Fibroblast of peridontal ligament (primary cell): ENCODE measurements around the gene ZMYND19.
"Not testable (repeated sequence)": the region's sequence is repeated elsewhere in the genome, so short reads cannot be mapped to it uniquely, and the experiment has no call there.

ENCODE experiments used
- DNase-seq: peaks from one replicate; pipeline ENCODE4 v3.0.0-alpha.2; 2010; ENCODE audit errors: extremely low read depth

ZMYND19 gene

GRCh38 chr9:137614631-137615386 is 24.5 kb upstream of the ZMYND19 start:
- no peak for DNase-seq

DNA sequence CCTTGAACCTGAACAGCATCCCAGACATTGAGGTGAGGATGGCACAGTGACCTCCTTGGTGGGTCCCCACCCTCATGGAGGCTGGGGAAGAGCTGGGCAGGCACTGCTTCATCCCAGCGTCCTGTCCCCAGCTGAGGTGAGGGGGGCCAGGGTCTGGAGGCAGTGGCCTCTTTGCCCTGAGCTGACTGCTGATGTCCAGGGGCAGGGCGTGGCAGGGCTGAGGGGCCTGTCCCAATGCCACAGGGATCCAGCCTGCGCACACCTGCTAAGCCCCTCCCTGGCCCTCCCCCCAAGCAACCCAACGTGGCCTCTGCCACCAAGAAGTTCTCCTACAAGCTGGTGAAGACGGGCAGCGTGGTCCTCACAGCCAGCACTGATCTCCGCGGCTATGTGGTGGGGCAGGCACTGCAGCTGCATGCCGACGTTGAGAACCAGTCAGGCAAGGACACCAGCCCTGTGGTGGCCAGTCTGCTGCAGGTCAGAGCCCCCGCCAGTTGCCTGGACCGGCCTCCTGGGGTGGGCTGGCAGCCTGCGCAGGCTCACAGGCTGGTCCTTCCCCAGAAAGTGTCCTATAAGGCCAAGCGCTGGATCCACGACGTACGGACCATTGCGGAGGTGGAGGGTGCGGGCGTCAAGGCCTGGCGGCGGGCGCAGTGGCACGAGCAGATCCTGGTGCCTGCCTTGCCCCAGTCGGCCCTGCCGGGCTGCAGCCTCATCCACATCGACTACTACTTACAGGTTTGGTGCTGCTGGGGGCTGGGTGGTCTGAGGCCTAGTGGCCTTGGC is 23.6 kb upstream of the ZMYND19 start:
- DNase-seq = no peak

DNA sequence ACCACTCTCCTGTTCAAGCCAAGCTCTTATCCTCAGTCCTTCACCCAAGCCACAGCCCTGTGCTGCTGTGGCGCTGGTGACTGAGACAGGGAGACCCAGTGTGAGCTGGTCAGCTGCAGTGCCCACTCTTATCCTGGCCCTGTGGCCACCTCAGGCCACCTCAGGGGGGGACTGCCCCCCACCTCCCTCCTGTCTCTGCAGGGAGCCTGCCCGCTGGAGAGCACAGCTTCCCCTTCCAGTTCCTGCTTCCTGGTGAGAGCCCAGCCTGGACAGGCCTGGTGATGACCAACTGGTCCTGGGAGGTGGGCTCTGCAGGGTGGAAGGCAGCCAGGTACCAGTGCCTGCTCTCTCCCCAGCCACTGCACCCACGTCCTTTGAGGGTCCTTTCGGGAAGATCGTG is 22.9 kb upstream of the ZMYND19 start:
- DNase-seq = no peak

DNA sequence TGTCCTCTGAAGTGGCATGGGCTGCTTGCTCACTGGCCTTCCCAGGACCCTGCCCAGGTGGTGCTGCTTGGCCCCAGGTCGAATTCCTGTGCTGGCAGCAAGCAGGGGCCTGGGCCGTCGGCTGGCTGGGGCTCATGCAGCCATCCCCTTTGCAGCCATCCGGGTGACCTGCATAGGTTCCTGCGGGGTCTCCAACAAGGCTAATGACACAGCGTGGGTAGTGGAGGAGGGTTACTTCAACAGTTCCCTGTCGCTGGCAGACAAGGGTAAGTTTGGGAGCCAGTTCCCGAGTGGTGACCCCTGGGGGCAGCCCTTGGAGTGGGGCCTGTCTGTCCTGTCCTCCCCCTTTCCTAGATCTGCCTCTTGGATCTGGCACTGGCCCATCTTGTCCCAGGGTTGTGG is 22.4 kb upstream of the ZMYND19 start:
- no peak for DNase-seq

GRCh38 chr9:137611623-137612609 is 21.6 kb upstream of the ZMYND19 start:
- DNase-seq = peak; percentile 29

DNA sequence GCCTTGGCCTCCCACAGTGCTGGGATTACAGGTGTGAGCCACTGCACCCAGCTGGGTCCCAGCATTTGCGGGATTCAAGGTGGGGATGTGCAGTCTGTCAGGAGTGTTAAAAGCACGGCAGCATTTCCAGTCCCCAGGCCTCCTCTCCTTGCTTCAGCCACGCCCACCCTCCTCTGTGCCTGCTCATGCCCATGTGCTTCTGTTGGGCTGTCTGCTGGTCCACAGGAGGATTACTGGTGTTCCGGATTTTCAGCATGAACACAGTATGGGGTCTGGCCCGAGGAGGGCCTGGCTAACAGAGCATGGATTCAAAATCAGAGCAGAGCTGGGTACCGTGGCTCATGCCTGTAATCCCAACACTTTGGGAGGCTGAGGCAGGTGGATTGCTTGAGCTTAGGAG is 20.6 kb upstream of the ZMYND19 start:
- DNase-seq = no peak

DNA sequence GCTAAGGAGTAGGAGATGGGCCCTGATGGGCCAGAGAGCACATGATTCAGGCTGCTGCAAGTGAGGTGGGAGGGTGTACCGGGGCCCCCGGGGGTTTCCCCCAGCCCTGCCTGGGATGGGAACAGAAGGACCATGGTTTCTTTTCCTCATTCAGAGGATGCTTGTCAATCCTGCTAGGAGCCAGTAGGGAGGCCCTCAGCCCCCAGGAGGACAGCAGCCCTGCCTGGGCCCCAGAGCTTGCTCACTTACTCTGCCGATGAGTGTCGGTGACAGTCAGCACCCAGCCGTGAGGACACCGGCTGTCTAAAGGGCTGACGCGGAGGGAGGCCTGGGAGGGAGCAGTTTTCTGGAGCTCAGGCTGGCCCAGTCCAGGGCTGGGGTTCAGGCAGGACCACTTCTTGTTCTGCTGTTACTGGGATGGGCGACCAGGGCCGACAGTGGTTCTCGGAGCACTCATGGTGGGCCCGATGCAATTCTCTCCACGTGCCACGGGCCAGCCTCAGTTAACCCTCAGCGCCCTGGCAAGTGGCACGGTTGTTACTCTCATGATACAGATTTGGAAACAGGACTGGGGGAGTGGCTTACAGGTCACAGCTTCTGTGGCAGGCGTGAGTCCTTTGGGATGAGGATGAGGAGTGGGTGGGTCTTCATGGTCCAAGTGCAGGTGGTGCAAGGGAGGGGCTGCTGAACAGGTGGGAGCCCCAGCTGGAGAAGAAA is 17.0 kb upstream of the ZMYND19 start:
- DNase-seq = no peak

- no peak for DNase-seq
Measured at GRCh38 chr9:137606734-137607138, 16.4 kb upstream of the ZMYND19 start.

DNA sequence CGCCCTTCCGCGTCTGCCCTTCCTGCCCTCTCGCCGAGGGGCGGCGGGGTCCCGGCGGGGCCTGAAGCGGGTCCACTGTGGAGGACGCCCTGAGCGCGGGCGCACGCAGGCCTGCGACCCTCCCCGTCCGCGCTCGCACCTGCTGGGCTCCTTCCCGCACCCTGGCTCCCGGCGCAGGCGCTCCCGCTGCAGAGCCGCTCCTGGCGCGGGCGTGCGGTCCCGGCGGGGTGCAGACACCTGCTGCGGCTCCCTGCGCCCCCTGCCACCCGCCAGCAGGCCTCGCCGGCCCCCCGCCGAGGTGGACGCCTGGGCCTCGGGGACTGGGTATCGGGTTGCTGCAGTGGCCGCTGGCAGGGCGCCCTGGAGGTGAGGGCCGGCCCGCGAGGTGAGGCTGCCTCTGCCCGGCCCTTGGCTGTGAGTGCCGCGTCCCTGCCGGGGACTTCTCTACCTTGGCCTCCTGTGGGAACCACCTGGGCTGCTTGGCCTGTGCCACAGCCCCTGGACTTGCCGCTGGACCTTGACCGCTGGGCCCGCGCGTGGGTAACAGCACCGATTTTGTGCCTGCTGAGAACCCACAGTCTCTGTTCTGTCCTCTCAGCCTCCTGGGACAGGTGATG is 15.8 kb upstream of the ZMYND19 start:
- no peak for DNase-seq

DNA sequence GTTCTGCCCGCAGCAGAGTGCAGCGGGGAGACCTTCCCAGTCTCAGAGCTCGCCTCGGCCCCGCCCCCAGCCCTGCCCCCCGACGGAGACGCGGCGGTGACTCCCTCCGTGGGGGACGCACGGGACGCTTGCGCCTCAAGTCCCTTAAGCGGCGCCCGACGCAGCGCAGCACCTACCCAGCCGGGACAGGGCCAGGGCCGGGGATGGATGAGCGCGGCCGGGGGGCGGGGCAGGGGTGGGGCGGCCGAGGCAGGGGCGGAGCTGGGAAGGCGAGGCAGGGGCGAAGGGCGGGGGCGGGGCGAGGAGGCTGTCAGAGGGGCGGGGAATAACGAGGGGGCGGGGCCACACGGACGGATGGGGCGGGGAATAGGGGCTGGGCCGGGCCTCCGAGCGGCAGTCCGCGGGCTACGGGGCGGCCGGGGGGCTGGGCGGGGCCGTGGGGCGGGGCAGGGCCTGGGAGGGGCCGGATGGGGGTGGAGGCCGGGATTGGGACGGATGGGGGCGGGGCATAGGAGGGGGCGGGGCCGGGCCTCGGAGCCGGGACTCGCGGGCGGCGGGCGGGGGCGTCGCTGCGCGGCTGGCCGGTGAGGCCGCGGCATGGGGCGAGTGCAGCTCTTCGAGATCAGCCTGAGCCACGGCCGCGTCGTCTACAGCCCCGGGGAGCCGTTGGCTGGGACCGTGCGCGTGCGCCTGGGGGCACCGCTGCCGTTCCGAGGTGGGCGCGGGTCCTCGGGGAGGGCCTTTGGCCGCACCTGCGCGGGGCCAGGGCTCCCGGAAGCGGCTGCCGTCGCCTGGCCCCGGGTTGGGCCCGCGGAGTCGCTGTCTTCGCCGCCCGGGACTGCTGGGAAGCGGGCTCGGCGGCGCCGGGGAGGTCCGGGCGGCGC is 15.1 kb upstream of the ZMYND19 start, which contains the start of gene ARRDC1:
Gene ARRDC1 (plus strand): TSS at position 566 of the 884 bp plus-strand sequence. CDS start 32 bp downstream, at position 598.
- DNase-seq = peak; percentile 79

DNA sequence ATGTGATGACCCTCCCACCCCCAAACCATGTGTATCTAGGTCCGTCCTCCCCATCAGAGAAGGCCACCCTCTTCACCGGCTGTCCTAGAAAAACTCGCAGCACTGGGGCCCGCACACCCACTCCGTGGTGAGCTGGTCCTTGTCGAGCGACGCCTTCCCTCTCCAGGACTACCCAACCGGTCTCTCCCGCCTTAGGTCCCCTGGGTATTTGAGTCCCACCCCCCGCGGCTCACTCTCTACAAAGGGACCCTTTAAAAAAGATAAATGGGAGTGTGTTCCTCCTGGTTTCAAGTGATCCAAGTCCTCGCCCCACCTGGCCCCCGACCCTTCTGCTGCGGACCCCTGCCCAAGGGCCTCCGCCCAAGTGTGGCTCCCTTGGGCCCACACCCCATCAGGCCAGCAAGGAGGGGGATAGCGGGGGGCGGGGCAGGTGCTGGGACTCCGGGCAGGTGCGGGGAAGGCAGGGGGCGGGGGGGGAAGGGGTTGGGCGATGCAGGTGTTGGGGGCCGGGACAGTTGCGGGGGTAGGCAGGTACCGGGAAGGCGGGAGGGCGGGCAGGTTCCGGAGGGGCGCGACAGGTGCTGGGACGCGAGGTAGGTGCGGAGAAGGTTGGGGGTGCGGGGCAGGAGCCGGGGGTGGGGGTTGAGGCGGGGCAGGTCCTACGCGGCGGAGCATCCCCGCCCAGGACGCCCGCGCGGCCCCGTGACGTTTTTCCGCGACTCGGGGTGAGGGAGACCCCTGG is 14.2 kb upstream of the ZMYND19 start:
- DNase-seq = no peak

- no peak for DNase-seq
Measured at GRCh38 chr9:137603879-137604278, 13.6 kb upstream of the ZMYND19 start.

- DNase-seq = no peak
Measured at GRCh38 chr9:137602661-137603060, 12.3 kb upstream of the ZMYND19 start.

GRCh38 chr9:137598943-137599342 is 8.6 kb upstream of the ZMYND19 start:
- no peak for DNase-seq

DNA sequence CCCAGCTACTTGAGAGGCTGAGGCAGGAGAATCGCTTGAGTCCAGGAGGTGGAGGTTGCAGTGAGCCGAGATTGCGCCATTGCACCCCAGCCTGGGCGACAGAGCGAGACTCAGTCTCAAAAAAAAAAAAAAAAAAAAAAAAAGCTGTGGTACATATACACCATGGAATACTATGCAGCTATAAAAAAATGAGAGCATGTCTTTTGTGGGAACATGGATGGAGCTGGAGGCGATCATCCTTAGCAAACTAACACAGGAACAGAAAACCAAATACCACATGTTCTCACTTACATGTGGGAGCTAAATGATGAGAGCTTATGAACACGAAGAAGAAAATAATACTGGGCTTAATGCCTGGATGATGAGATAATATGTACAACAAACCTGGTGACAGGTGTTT is 6.3 kb upstream of the ZMYND19 start:
- not testable (repeated sequence) for DNase-seq

GRCh38 chr9:137593176-137593575 is 2.9 kb upstream of the ZMYND19 start:
- no peak for DNase-seq

GRCh38 chr9:137592767-137593166 is 2.5 kb upstream of the ZMYND19 start:
- no peak for DNase-seq

GRCh38 chr9:137590123-137590468 is 216 bp downstream of the ZMYND19 start:
- no peak for DNase-seq
